HG03196 (cell line): Measurements from ENCODE around the gene CD40LG.

Source experiments
- ATAC-seq: cut with Tn5 transposase; IDR thresholded peaks from one replicate; pipeline ENCODE4 v1.9.1; 2021; ENCODE audit not compliant: unreplicated experiment

The CD40LG gene

GRCh38 chrX:136646602-136647239 lies 1.2 kb upstream of the CD40LG start:
- no peak for ATAC-seq

- ATAC-seq = no peak
Observed at GRCh38 chrX:136650811-136651210, 2.9 kb downstream of the CD40LG start.

- ATAC-seq = no peak
Observed at GRCh38 chrX:136652822-136653723, 5.1 kb downstream of the CD40LG start.

GRCh38 chrX:136656361-136656964 lies 8.5 kb downstream of the CD40LG start:
- ATAC-seq = no peak

- ATAC-seq = no peak
Observed at GRCh38 chrX:136658151-136658550, 10.2 kb downstream of the CD40LG start.

- no peak for ATAC-seq
Observed at GRCh38 chrX:136659174-136659573, 11.2 kb downstream of the CD40LG start.

GRCh38 chrX:136660896-136661295 lies 12.9 kb downstream of the CD40LG start:
- ATAC-seq = no peak

- no peak for ATAC-seq
Observed at GRCh38 chrX:136662104-136662503, 14.1 kb downstream of the CD40LG start.

GRCh38 chrX:136662976-136663375 lies 15.0 kb downstream of the CD40LG start:
- ATAC-seq = no peak

- ATAC-seq = no peak
Observed at GRCh38 chrX:136665258-136665900, 17.4 kb downstream of the CD40LG start.

GRCh38 chrX:136666088-136666487 lies 18.1 kb downstream of the CD40LG start:
- no peak for ATAC-seq

GRCh38 chrX:136667446-136668168 lies 19.6 kb downstream of the CD40LG start:
- no peak for ATAC-seq

GRCh38 chrX:136671006-136671610 lies 23.1 kb downstream of the CD40LG start:
- no peak for ATAC-seq

- no peak for ATAC-seq
Observed at GRCh38 chrX:136674270-136674985, 26.5 kb downstream of the CD40LG start.

- no peak for ATAC-seq
Observed at GRCh38 chrX:136679531-136679930, 31.6 kb downstream of the CD40LG start.

- no peak for ATAC-seq
Observed at GRCh38 chrX:136684120-136684519, 36.2 kb downstream of the CD40LG start.

- no peak for ATAC-seq
Observed at GRCh38 chrX:136687457-136687856, 39.5 kb downstream of the CD40LG start.

GRCh38 chrX:136689436-136689835 lies 41.5 kb downstream of the CD40LG start:
- ATAC-seq = no peak

- no peak for ATAC-seq
Observed at GRCh38 chrX:136691028-136691809, 43.3 kb downstream of the CD40LG start.
